Effector memory CD4-positive, alpha-beta T cell (primary cell): ENCODE results near the gene CCR7.

ENCODE experiments used
- DNase-seq, 3 donors: peaks; one replicate each; pipeline ENCODE4 v3.0.0-alpha.2; 2020
- H3K27ac ChIP-seq: 2 replicates; pipeline ENCODE4 v1.7.0; 2013; ENCODE audit warnings: mild to moderate bottlenecking, low read length, moderate library complexity; ENCODE audit not compliant: insufficient read depth, poor library complexity, severe bottlenecking
- H3K27me3 ChIP-seq: replicated peaks from 2 replicates; pipeline ENCODE4 v1.7.0; 2013; ENCODE audit warnings: mild to moderate bottlenecking, low read length; ENCODE audit not compliant: insufficient read depth, control insufficient read depth, poor library complexity, severe bottlenecking
- H3K36me3 ChIP-seq: 2 replicates; pipeline ENCODE4 v1.7.0; 2013; ENCODE audit warnings: mild to moderate bottlenecking, low read length, moderate library complexity; ENCODE audit not compliant: control insufficient read depth, insufficient read depth
- H3K4me1 ChIP-seq: 2 replicates; pipeline ENCODE4 v1.7.0; 2013; ENCODE audit warnings: low read length, mild to moderate bottlenecking; ENCODE audit not compliant: control insufficient read depth, insufficient read depth, poor library complexity, severe bottlenecking
- H3K4me3 ChIP-seq: 2 replicates; pipeline ENCODE4 v1.7.0; 2013; ENCODE audit warnings: low read length, low read depth, mild to moderate bottlenecking; ENCODE audit not compliant: insufficient read depth, poor library complexity, severe bottlenecking
- H3K9me3 ChIP-seq: 2 replicates; pipeline ENCODE4 v1.7.0; 2013; ENCODE audit warnings: mild to moderate bottlenecking, low read length, moderate library complexity; ENCODE audit not compliant: control insufficient read depth

The CCR7 gene

DNA sequence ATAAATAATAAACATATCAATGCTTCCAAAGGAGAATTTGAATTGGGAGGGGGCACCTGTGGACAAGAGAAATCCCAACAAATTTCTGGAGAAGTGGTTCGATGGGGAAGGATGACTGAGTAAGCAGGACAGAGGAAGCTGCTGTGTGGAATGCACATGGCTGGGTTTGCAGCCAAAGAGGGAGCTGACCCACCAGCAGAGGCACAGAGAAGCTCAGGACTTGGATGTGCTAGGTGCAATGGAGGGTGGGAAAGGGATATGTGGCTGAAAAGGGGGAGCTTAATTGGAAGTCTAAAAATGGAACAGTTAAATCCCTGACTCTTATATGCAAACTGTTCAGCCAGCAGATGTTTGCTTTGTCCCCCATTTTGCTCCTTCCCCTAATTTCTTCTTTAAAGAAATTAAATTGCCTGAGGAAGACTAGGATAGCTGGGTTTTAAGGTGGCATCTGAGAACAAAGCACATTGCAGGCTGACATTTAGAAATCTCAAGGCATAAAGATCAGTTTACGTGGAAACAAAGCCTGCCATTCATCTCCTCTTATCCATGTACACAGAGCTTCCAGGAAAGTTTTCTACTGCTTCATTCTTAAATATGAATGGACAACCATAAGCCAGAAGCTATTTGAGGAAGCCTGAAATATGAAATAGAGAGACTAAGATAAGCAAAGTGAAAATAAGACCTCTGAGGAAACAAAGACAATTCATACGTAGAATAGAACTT is 40.9 kb downstream of the CCR7 start:
- Histone ChIP-seq H3K36me3 (no peaks in the 10 kb centered on the region), H3K4me3 (no peak overlapping the region), H3K27ac (no peak overlapping the region), H3K4me1 (peaks cover 4% of the 10 kb centered on the region), H3K9me3 (no peaks in the 10 kb centered on the region), H3K27me3 (no peaks in the 10 kb centered on the region)
- no peak for DNase-seq

DNA sequence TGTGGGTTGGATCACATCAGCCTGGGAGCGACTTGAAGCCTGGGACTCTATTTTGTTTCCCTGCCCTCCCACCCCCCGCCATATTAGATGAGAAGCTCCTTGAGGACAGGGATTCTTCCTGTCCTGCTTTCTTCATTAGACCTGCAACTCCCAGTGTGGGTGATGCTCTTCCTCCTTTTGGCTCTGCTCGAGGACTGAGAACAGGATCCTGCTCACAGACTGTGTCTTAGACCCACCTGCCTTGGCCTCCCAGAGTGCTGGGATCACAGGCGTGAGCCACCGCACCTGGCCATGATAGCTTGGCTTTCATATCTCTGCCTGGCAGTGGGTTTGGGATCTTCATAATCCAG is 42.3 kb downstream of the CCR7 start:
- Histone ChIP-seq H3K27me3 (no peaks in the 10 kb centered on the region), H3K9me3 (no peaks in the 10 kb centered on the region), H3K27ac (no peak overlapping the region), H3K4me1 (peaks cover 15% of the 10 kb centered on the region), H3K36me3 (no peaks in the 10 kb centered on the region), H3K4me3 (no peak overlapping the region)
- DNase-seq: no peak

DNA sequence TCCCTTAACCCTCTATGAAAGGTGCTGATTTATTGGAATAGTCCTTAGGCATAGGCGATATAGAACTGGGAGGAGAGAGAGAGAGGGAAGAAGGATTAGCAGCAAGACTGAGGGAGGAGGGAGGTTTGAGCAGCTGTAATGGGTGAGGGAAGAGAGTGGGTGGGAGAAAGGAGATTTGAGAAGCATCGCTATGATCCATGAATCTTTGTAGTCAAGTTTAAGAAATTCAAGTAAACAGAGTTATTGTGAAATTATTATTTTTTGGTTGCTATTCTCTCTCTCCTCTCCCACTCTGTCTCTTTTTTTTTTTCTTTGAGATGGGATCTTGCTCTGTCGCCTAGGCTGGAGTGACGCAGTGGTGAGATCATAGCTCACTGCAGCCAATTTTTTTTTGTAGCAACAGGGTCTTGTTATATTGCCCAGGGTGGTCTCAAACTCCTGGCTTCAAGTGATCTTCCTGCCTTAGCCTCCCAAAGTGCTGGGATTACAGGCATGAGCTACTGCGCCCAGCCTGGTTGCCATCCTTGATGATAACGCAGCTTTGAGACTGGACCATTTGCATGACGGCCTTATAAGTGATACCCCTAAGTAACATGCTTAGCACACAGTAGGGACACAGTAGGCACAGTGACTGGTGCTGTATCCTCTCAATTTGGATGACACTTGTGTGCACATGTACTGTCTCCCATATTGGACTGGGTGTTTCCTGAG is 42.9 kb downstream of the CCR7 start:
- no peak for DNase-seq
- Histone ChIP-seq H3K4me3 (no peak overlapping the region), H3K27me3 (no peaks in the 10 kb centered on the region), H3K9me3 (no peaks in the 10 kb centered on the region), H3K4me1 (peaks cover 18% of the 10 kb centered on the region), H3K27ac (no peak overlapping the region), H3K36me3 (no peaks in the 10 kb centered on the region)

DNA sequence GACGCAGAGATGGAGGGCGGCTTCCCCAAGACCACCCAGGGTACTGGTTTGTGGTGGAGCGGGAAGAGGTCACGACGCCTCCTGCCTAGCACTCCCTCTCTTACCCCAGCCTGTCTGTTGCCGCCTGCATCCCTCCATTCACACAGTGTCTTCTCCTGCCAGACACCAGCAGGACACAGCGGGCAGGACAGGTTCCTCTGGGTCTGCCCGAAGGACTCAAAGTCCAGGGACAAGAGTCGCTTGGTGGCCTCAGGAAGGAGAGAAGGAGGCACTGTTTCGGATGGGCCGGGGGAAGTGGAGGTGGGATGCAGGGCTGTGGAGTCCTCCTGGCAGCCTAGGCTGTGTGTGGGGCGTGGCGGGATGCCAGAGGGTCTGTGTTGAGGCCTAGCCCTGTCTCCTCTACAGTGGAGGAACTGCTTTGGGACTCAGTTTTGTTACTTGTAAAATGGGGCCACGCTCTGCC is 44.2 kb downstream of the CCR7 start:
- Histone ChIP-seq H3K4me1 (peaks cover 31% of the 10 kb centered on the region), H3K36me3 (no peaks in the 10 kb centered on the region), H3K27ac (no peak overlapping the region), H3K27me3 (no peaks in the 10 kb centered on the region), H3K4me3 (no peak overlapping the region), H3K9me3 (no peaks in the 10 kb centered on the region)
- no peak for DNase-seq

DNA sequence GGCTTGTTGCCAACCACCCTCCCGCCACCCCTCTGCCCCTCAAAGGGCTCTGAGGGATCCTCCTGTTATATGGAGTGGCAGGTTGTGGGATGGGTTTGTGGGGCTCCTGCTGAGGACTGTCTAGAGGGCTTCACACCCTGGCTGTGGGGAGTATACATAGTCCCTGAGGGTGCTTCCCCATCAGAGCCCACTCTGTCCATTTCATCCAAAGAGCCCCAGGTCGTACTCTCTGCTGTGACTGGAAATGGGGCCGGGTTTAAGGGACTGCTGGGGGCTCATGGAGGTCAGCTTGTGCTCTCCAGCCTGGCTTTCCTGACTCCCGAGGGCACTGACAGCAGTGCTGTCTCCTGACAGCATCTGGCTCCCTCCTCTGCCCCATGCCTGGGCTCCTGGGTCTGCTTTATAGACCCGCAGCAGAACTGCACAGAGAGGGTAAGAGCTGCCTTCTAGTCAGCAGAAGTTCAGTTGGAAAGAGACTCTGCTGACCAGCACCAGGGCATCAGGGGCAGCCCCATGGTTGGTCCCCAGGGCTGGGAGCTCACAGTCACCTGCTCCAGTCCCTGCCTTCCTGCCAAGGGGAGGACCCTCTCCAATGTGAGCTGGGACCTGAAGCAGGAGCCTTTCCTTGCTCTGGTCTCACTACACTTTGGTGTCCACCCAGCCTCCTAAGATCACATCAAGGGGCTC is 46.0 kb downstream of the CCR7 start:
- Histone ChIP-seq H3K36me3 (no peaks in the 10 kb centered on the region), H3K9me3 (no peaks in the 10 kb centered on the region), H3K27me3 (no peaks in the 10 kb centered on the region), H3K27ac (no peak overlapping the region), H3K4me1 (peaks cover 48% of the 10 kb centered on the region), H3K4me3 (no peak overlapping the region)
- DNase-seq: no peak

DNA sequence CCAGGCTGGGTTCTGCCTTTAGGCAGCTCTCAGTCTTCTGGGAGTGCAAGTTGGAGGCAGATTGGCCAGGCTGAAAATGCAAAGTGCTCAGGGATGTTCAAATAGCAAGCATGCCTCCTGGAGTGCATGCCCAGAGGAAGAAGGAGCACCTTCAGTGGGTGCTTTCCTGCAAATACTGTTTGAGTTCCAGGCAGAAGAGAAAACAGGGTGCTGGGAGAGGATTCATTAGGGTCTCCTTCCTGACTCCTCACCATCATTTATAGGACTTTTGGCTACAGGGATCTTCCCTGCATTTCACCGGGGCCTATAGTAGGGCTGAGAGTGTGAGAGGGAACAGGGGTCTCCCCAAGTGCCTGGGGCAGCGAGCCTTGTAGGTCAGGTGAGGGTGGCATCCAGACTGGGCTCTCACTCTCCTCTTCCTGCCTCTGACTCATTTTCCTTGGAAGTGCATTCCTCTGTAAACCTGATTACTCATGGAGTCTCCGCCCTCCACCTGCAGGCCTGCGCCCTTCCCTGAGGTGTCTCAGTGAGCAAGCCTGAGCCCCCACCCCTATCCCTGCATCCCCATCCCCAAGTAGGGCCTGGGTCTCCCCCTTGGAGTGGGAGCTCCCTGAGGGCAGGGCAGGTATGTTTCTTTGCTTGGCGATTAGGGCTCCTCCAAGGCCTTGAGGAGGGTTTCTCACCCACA is 46.7 kb downstream of the CCR7 start:
- H3K27ac ChIP-seq: no peak overlapping the region
- H3K4me3 ChIP-seq: peak overlapping the region; percentile 4
- H3K4me1 ChIP-seq: peaks cover 48% of the 10 kb centered on the region
- H3K36me3 ChIP-seq: no peaks in the 10 kb centered on the region
- no peaks in the 10 kb centered on the region for H3K27me3 ChIP-seq
- DNase-seq: no peak
- no peaks in the 10 kb centered on the region for H3K9me3 ChIP-seq

DNA sequence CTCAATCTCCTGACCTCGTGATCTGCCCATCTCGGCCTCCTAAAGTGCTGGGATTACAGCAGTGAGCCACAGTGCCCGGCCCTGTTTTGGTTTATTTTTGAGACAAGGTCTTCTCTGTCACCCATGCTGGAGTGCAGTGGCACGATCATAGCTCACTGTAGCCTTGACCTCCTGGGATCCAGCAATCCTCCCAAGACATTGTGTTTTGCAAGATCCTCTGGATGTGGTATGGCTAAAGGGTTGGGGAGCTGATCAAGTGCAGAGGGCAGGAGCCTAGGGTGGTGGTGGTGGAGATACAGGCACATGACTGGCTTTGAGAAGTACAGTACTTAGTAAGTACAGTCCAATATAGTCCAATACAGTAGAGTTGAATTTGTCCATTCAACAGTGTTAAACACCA is 47.3 kb downstream of the CCR7 start:
- DNase-seq: no peak
- H3K4me1 ChIP-seq: peaks cover 48% of the 10 kb centered on the region
- H3K36me3 ChIP-seq: no peaks in the 10 kb centered on the region
- no peaks in the 10 kb centered on the region for H3K27me3 ChIP-seq
- peak overlapping the region; percentile 4 for H3K4me3 ChIP-seq
- no peaks in the 10 kb centered on the region for H3K9me3 ChIP-seq
- H3K27ac ChIP-seq: no peak overlapping the region

DNA sequence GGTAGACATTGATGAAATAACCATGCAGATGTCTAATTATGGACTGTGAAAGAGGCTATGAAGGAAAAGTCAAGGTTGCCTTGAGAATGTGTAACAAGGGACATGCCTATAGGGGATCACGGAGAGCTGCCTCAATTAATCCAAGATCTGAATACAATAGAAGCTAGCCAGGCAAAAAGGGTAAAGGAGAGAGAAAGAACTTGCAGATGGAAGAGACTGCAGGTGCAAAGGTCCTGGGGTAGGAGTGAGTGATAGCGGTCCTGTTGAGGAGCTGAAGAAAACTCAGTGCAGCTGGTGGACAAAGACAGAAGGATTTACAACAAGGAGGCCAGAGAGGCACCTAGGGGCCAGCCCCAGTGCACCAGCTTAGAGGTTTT is 48.0 kb downstream of the CCR7 start:
- no peaks in the 10 kb centered on the region for H3K9me3 ChIP-seq
- DNase-seq: no peak
- H3K27me3 ChIP-seq: no peaks in the 10 kb centered on the region
- H3K4me3 ChIP-seq: peak overlapping the region; percentile 45
- H3K36me3 ChIP-seq: no peaks in the 10 kb centered on the region
- H3K4me1 ChIP-seq: peaks cover 48% of the 10 kb centered on the region
- H3K27ac ChIP-seq: no peak overlapping the region

DNA sequence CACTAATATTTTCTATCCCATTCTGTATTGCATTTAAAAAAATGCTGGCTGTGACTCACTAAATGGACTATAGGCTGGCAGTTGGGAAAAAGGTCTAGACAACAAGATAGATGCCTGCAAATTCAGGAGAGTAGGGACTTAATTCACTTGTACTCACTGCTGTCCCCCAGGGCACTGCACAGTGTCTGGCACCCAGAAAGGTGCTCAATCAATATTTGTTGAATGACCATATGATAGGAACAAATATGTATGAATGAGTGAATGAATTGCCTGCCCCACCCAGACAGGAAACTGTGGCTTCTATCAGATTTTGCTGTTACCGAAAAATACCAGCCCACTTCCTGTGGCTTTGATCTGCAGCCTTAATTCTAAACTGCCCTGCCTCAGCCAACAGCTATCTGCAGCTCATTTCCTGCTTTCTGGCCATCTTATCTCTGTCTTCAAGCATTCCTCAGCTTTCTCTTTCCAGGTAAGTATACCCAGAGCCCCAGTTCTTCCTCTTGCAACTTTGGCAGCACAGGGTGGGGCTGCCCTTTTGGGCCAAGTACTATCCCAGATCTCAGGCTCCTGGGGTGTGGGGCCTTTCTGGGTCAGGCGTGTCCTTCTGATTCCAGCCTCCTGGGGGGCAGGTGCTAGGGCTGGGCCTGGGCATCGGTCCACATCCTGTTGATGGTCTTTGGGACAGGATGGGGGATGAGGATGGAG is 48.5 kb downstream of the CCR7 start:
- Histone ChIP-seq H3K9me3 (no peaks in the 10 kb centered on the region), H3K4me3 (peak overlapping the region; percentile 45), H3K4me1 (peaks cover 48% of the 10 kb centered on the region), H3K36me3 (no peaks in the 10 kb centered on the region), H3K27ac (peak overlapping the region; percentile 10), H3K27me3 (no peaks in the 10 kb centered on the region)
- peak; percentile 63 to 73 (median 65) for DNase-seq
